ENCODE results near the gene MAU2. TPM values are rescaled to one million over a fixed set of nuclear protein-coding genes. Genes with fewer than 3 reads are reported as not detected.

Gene MAU2
- total and polyA plus RNA-seq, 2 of the 13 experiments (the other 11 are each of a cell fraction or from before 2014, with no cell fraction given) = 16.8 to 33.8 TPM

DNA sequence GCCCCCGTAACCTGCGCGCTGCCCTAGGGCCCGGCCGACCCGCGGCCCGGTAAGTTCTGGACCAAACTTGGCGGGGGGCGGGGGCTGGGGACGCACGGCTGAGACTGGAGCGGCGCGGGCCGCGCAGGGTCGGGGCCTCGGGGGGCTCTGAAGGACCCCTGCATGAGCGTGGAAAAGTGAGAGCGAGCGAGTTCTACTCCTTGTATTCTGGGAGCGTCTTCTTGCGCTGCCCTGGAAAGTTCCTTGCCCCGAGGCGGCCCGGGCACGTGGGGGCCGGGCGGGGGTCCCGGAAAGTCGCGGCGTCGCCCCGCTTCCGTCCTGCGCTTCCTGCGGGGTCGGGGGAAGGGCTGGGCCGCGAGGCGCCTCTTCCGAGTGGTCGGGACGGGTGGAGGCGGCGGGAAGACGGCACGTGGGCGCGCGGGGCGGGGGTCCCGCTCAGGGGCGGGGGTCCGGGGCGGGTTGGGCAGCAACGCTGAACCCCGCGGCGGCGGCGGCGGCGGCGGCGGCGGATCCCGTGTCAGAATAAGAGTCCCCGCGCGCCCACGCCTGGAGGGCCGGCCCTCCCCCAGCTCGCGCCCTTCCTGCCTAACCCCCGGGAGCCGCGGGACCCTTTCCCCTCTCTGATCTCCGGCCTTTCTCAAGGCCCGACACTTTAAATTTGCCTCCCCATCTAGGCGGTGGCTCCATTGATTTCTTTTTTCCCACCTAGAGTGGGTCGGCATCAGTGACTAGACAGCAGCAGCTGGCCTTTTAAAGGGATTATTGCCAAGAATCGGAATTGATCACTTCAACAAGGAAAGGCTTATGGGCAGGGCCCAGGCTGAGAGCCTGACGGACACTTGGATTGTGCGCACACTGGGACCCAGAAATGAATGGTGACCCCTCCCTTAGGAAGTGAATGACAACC lies 85.6 kb downstream of the MAU2 start (continued):
- TF ChIP-seq, protein P1, sequence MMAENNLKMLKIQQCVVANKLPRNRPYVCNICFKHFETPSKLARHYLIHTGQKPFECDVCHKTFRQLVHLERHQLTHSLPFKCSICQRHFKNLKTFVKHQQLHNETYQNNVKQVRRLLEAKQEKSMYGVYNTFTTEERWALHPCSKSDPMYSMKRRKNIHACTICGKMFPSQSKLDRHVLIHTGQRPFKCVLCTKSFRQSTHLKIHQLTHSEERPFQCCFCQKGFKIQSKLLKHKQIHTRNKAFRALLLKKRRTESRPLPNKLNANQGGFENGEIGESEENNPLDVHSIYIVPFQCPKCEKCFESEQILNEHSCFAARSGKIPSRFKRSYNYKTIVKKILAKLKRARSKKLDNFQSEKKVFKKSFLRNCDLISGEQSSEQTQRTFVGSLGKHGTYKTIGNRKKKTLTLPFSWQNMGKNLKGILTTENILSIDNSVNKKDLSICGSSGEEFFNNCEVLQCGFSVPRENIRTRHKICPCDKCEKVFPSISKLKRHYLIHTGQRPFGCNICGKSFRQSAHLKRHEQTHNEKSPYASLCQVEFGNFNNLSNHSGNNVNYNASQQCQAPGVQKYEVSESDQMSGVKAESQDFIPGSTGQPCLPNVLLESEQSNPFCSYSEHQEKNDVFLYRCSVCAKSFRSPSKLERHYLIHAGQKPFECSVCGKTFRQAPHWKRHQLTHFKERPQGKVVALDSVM (CRISPR knock-in tag; IDR thresholded peaks at IDR 0.05) = no peak
- TF ChIP-seq ZNF33A (CRISPR knock-in tag; IDR thresholded peaks at IDR 0.05; ENCODE audit: borderline replicate concordance) = no peak
- TF ChIP-seq, protein P2, sequence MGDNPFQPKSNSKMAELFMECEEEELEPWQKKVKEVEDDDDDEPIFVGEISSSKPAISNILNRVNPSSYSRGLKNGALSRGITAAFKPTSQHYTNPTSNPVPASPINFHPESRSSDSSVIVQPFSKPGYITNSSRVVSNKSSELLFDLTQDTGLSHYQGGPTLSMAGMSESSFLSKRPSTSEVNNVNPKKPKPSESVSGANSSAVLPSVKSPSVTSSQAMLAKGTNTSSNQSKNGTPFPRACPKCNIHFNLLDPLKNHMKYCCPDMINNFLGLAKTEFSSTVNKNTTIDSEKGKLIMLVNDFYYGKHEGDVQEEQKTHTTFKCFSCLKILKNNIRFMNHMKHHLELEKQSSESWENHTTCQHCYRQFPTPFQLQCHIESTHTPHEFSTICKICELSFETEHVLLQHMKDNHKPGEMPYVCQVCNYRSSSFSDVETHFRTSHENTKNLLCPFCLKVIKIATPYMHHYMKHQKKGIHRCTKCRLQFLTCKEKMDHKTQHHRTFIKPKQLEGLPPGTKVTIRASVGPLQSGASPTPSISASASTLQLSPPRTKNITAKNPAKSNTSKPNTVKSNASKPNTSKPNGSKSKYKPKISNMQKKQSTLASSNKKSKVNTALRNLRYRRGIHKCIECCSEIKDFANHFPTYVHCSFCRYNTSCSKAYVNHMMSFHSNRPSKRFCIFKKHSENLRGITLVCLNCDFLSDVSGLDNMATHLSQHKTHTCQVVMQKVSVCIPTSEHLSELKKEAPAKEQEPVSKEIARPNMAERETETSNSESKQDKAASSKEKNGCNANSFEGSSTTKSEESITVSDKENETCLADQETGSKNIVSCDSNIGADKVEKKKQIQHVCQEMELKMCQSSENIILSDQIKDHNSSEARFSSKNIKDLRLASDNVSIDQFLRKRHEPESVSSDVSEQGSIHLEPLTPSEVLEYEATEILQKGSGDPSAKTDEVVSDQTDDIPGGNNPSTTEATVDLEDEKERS (CRISPR knock-in tag; IDR thresholded peaks at IDR 0.05) = no peak
- TF ChIP-seq HNRNPLL (IDR thresholded peaks at IDR 0.05; ENCODE audit: low read depth, low read length, poor library complexity, severe bottlenecking) = peak; percentile 0
- TF ChIP-seq, protein P3, sequence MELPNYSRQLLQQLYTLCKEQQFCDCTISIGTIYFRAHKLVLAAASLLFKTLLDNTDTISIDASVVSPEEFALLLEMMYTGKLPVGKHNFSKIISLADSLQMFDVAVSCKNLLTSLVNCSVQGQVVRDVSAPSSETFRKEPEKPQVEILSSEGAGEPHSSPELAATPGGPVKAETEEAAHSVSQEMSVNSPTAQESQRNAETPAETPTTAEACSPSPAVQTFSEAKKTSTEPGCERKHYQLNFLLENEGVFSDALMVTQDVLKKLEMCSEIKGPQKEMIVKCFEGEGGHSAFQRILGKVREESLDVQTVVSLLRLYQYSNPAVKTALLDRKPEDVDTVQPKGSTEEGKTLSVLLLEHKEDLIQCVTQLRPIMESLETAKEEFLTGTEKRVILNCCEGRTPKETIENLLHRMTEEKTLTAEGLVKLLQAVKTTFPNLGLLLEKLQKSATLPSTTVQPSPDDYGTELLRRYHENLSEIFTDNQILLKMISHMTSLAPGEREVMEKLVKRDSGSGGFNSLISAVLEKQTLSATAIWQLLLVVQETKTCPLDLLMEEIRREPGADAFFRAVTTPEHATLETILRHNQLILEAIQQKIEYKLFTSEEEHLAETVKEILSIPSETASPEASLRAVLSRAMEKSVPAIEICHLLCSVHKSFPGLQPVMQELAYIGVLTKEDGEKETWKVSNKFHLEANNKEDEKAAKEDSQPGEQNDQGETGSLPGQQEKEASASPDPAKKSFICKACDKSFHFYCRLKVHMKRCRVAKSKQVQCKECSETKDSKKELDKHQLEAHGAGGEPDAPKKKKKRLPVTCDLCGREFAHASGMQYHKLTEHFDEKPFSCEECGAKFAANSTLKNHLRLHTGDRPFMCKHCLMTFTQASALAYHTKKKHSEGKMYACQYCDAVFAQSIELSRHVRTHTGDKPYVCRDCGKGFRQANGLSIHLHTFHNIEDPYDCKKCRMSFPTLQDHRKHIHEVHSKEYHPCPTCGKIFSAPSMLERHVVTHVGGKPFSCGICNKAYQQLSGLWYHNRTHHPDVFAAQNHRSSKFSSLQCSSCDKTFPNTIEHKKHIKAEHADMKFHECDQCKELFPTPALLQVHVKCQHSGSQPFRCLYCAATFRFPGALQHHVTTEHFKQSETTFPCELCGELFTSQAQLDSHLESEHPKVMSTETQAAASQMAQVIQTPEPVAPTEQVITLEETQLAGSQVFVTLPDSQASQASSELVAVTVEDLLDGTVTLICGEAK (IDR thresholded peaks at IDR 0.05) = no peak
- TF ChIP-seq, protein P3 (CRISPR knock-in tag; IDR thresholded peaks at IDR 0.05) = no peak
- TF ChIP-seq ELF3 (CRISPR knock-in tag; IDR thresholded peaks at IDR 0.05) = no peak
- no peak for TF ChIP-seq LCORL (IDR thresholded peaks at IDR 0.05)
- TF ChIP-seq LCORL (CRISPR knock-in tag; IDR thresholded peaks at IDR 0.05) = 0 out of 2 replicates have a peak, but pooled peaks have one; percentile 13
- no peak for TF ChIP-seq YEATS2 (CRISPR knock-in tag; IDR thresholded peaks at IDR 0.05; ENCODE audit: borderline replicate concordance)

Measured in HepG2 (cell line).